GM23338 (cell line): ENCODE results near the gene URI1. TPM values are rescaled to one million over a fixed set of nuclear protein-coding genes. Genes with fewer than 3 reads are reported as not detected.
"Not testable (repeated sequence)": the region's sequence is repeated elsewhere in the genome, so short reads cannot be mapped to it uniquely, and the experiment has no call there.

Source experiments
- ATAC-seq: fragments of 200-7000 bp; cut with Tn5 transposase; 3 replicates; pipeline ENCODE4 v1.9.1; 2020
- DNase-seq: peaks from one replicate; pipeline ENCODE4 v3.0.0-alpha.2; 2015; ENCODE audit warnings: low spot score
- H2AFZ ChIP-seq: fragments of 200-600 bp; sonication (generic); 2 replicates; pipeline ENCODE4 v1.8.0; 2016; ENCODE audit warnings: antibody characterized with exemption, mild to moderate bottlenecking, moderate library complexity
- H3F3A ChIP-seq: fragments of 200-600 bp; sonication (generic); replicated peaks from 2 replicates; pipeline ENCODE4 v1.8.0; 2017; ENCODE audit warnings: antibody characterized with exemption, mixed run types, low read depth
- H3K27ac ChIP-seq: fragments of 200-600 bp; sonication (generic); 2 replicates; pipeline ENCODE4 v1.6.1; 2016; ENCODE audit warnings: low read depth
- H3K27me3 ChIP-seq: fragments of 200-600 bp; sonication (generic); 2 replicates; pipeline ENCODE4 v1.8.0; 2016; ENCODE audit warnings: mild to moderate bottlenecking, mixed run types, moderate library complexity; ENCODE audit not compliant: insufficient read depth
- H3K36me3 ChIP-seq: fragments of 200-600 bp; sonication (generic); 2 replicates; pipeline ENCODE4 v1.8.0; 2016; ENCODE audit warnings: mild to moderate bottlenecking; ENCODE audit not compliant: insufficient read depth
- H3K4me1 ChIP-seq: fragments of 200-600 bp; sonication (generic); 2 replicates; pipeline ENCODE4 v1.8.0; 2016; ENCODE audit warnings: mild to moderate bottlenecking, moderate library complexity; ENCODE audit not compliant: insufficient read depth
- H3K4me2 ChIP-seq: fragments of 200-600 bp; sonication (generic); 2 replicates; pipeline ENCODE4 v1.7.1; 2017; ENCODE audit warnings: mixed run types
- H3K4me3 ChIP-seq: fragments of 200-600 bp; sonication (generic); 2 replicates; pipeline ENCODE4 v1.6.1; 2016; ENCODE audit warnings: mixed run types
- H3K79me2 ChIP-seq: fragments of 200-600 bp; sonication (generic); replicated peaks from 2 replicates; pipeline ENCODE4 v1.8.0; 2017; ENCODE audit warnings: mild to moderate bottlenecking; ENCODE audit not compliant: insufficient read depth
- H3K9me2 ChIP-seq: fragments of 200-600 bp; sonication (generic); 2 replicates; pipeline ENCODE4 v1.8.0; 2017; ENCODE audit not compliant: insufficient read depth
- H4K20me1 ChIP-seq: fragments of 200-600 bp; sonication (generic); replicated peaks from 2 replicates; pipeline ENCODE4 v1.8.0; 2017; ENCODE audit warnings: mild to moderate bottlenecking; ENCODE audit not compliant: insufficient read depth
- H3K27ac Mint-ChIP-seq: 2 replicates; pipeline ENCODE4 v1.8.0; 2020; ENCODE audit warnings: inconsistent platforms, mild to moderate bottlenecking, moderate library complexity, mixed read lengths
- H3K27me3 Mint-ChIP-seq: 3 replicates; pipeline ENCODE4 v1.8.0; 2022; ENCODE audit warnings: low read depth, mild to moderate bottlenecking, moderate library complexity, mixed read lengths, inconsistent platforms; ENCODE audit not compliant: insufficient read depth, poor library complexity
- H3K36me3 Mint-ChIP-seq: 3 replicates; pipeline ENCODE4 v1.8.0; 2021; ENCODE audit warnings: low read depth, mild to moderate bottlenecking, inconsistent platforms, moderate library complexity, mixed read lengths
- H3K4me1 Mint-ChIP-seq: 3 replicates; pipeline ENCODE4 v1.8.0; 2020; ENCODE audit warnings: mild to moderate bottlenecking, inconsistent platforms, mixed read lengths
- H3K4me3 Mint-ChIP-seq: 3 replicates; pipeline ENCODE4 v1.8.0; 2021; ENCODE audit warnings: moderate library complexity, mild to moderate bottlenecking, inconsistent platforms, mixed read lengths
- H3K9me3 Mint-ChIP-seq: 3 replicates; pipeline ENCODE4 v1.8.0; 2020; ENCODE audit warnings: moderate library complexity, mild to moderate bottlenecking, inconsistent platforms, mixed read lengths
- CREB1 ChIP-seq: fragments of 250-450 bp; sonication (Bioruptor Pico); IDR thresholded peaks from 2 replicates; pipeline ENCODE4 v1.5.0; 2020; ENCODE audit warnings: low read depth, mild to moderate bottlenecking, moderate library complexity
- CTCF ChIP-seq, 2 experiments: fragments of 200-600 bp in 1 of 2; sonication (generic) in 1 of 2; conservative IDR thresholded peaks; 2 replicates each; pipeline versions ENCODE4 v1.5.1 to v1.6.1; 2016 to 2017; ENCODE audit warnings: antibody characterized with exemption in 2 of 2, low read depth in 2 of 2, mild to moderate bottlenecking in 2 of 2, moderate library complexity in 1 of 2
- ETS1 ChIP-seq: IDR thresholded peaks from 2 replicates; pipeline ENCODE4 v1.6.1; 2016; ENCODE audit warnings: antibody characterized with exemption
- EZH2 ChIP-seq: fragments of 200-600 bp; sonication (generic); IDR thresholded peaks from one replicate; pipeline ENCODE4 v1.8.0; 2017; ENCODE audit warnings: antibody characterized with exemption, mild to moderate bottlenecking, low read depth; ENCODE audit not compliant: unreplicated experiment
- POLR2AphosphoS5 ChIP-seq: IDR thresholded peaks from 2 replicates; pipeline ENCODE4 v1.6.1; 2016; ENCODE audit warnings: antibody characterized with exemption, low read depth
- STAT1 ChIP-seq: IDR thresholded peaks from one replicate; pipeline ENCODE4 v1.6.1; 2016; ENCODE audit warnings: antibody characterized with exemption; ENCODE audit not compliant: unreplicated experiment
- ZNF331 ChIP-seq: fragments of 250-450 bp; sonication (Bioruptor Pico); IDR thresholded peaks from 2 replicates; pipeline ENCODE4 v1.5.0; 2020; ENCODE audit warnings: low read depth, mild to moderate bottlenecking, moderate library complexity
- polyA plus RNA-seq: library from polyadenylated mRNA; unstranded; fragments of >200 nt; fragmentation: Nextera tagmentation; extraction: Ambion mirVana; gene quantifications from 2 replicates; pipeline ENCODE4 v1.2.1, GENCODE V29; 2016
- total RNA-seq: library from RNA; depleted of rRNA; stranded (reverse); fragments of >200 nt; shearing (Covaris generic); gene quantifications from 2 replicates; pipeline ENCODE4 v1.2.3, GENCODE V29; 2014

The URI1 gene
- total and polyA plus RNA-seq, 2 experiments from 2014 or later, result 27.6 to 68.4 TPM

- TF ChIP-seq ETS1, result no peak
- TF ChIP-seq ZNF331 (CRISPR knock-in tag), result no peak
- TF ChIP-seq CREB1 (CRISPR knock-in tag), result no peak
Measured at GRCh38 chr19:29965492-29965891, 23.5 kb downstream of the URI1 start (continued).

GRCh38 chr19:29966142-29966541 is 24.1 kb downstream of the URI1 start:
- peaks cover 17% of the 10 kb centered on the region; the same call in 1 of the 2 replicates for H3K4me1 ChIP-seq
- H2AFZ ChIP-seq, H3K27me3 Mint-ChIP-seq, H3K9me2 ChIP-seq, H3K36me3 ChIP-seq, H3K36me3 Mint-ChIP-seq, H3K4me3 ChIP-seq, H3K27me3 ChIP-seq, H3K4me2 ChIP-seq, H3K9me3 Mint-ChIP-seq, H3K27ac Mint-ChIP-seq, H3K4me3 Mint-ChIP-seq, DNase-seq, H3K27ac ChIP-seq, H3F3A ChIP-seq: not testable (repeated sequence)
- ATAC-seq, result peak; percentile 25; the same call in 1 of the 3 replicates
- H3K79me2 ChIP-seq, result peaks cover 100% of the 10 kb centered on the region
- peaks cover 36% of the 10 kb centered on the region for H4K20me1 ChIP-seq
- H3K4me1 Mint-ChIP-seq, result peaks cover 46% of the 10 kb centered on the region

GRCh38 chr19:29966588-29967249 is 24.7 kb downstream of the URI1 start:
- H3K27ac Mint-ChIP-seq, result no peak overlapping the region
- peaks cover 46% of the 10 kb centered on the region for H3K4me1 Mint-ChIP-seq

More at GRCh38 chr19:29966588-29967249, 24.7 kb downstream of the URI1 start:
- no peaks in the 10 kb centered on the region for H3K9me3 Mint-ChIP-seq
- Histone ChIP-seq H3K27me3 (no peaks in the 10 kb centered on the region), H3K79me2 (peaks cover 100% of the 10 kb centered on the region), H3K4me1 (peaks cover 18% of the 10 kb centered on the region; the same call in 1 of the 2 replicates), H3K36me3 (no peaks in the 10 kb centered on the region), H4K20me1 (peaks cover 39% of the 10 kb centered on the region), H3F3A (no peaks in the 10 kb centered on the region), H3K4me2 (no peak overlapping the region), H2AFZ (no peak overlapping the region), H3K9me2 (no peaks in the 10 kb centered on the region), H3K27ac (no peak overlapping the region), H3K4me3 (no peak overlapping the region)
- ATAC-seq (no peak), DNase-seq (peak; percentile 8)
- TF ChIP-seq EZH2, result no peak
- TF ChIP-seq CTCF (conservative IDR thresholded peaks at IDR 0.05; ENCODE audit: low read depth in 2 of 2), result peak in 1 of 2 experiments; percentile 30; a peak in 2 of 4 replicates
- no peak for TF ChIP-seq STAT1
- TF ChIP-seq POLR2AphosphoS5, result no peak
- H3K4me3 Mint-ChIP-seq, result no peak overlapping the region
- no peaks in the 10 kb centered on the region for H3K36me3 Mint-ChIP-seq
- H3K27me3 Mint-ChIP-seq, result peaks cover 2% of the 10 kb centered on the region
